KOPT-K1 (cell line): ENCODE data around the gene GTF2H2.
"Not testable (repeated sequence)": the region's sequence is repeated elsewhere in the genome, so short reads cannot be mapped to it uniquely, and the experiment has no call there.

Source experiments
- H3K27ac ChIP-seq: fragments of 200-600 bp; sonication (generic); 2 replicates; pipeline ENCODE4 v1.5.1; 2016; ENCODE audit warnings: antibody characterized with exemption, mild to moderate bottlenecking, low read depth, low read length; ENCODE audit not compliant: poor library complexity, severe bottlenecking
- H3K36me3 ChIP-seq: fragments of 200-600 bp; sonication (generic); 2 replicates; pipeline ENCODE4 v1.5.1; 2017; ENCODE audit warnings: antibody characterized with exemption, mild to moderate bottlenecking, low read length, moderate library complexity; ENCODE audit not compliant: insufficient read depth
- H3K9me3 ChIP-seq: fragments of 200-600 bp; sonication (generic); 2 replicates; pipeline ENCODE4 v1.5.1; 2017; ENCODE audit warnings: antibody characterized with exemption, low read length, mild to moderate bottlenecking; ENCODE audit not compliant: insufficient read depth, poor library complexity, severe bottlenecking

Gene GTF2H2

DNA sequence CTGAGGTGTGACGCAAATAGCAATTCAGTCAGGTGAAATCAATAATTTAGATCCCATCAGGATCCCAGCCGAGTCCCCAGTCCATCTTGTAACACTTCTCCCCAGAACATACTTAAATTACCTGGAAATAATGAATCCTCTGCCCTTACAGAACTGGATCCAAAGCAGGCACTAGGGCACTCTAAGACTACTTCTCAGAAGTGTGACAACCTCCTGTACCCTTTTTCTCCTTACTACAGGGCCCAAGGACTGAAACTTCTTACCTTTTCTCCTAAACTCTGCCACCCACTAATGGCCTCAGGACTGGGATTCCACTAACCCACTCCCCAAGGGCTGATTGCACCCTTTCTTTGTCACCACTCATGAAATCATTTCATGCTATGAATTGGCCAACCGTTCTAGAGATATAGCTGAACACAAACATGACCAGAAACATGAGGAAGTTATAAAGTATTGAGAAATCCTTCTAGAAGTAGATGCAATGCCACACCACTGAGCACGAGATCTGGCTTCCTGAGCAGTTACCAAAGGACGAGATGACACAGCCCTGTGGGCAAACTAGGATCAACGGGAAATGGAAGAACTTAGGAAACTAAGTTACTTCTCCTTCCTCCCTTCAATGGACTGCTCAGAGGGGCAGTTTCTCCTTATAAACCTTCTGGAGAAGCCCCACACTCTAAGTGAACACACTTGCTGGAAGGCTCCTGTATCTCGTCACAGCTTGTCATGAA, 36.3 kb downstream of the GTF2H2 start:
- H3K27ac ChIP-seq, H3K36me3 ChIP-seq, H3K9me3 ChIP-seq: not testable (repeated sequence)

GRCh38 chr5:71025289-71025953, 42.1 kb downstream of the GTF2H2 start, which contains the start of gene NAIP:
Gene NAIP, minus strand, starts transcription at chr5:71025339. Its CDS starts 12,424 bp downstream, at chr5:71012915.
- not testable (repeated sequence) for H3K27ac ChIP-seq, H3K9me3 ChIP-seq, H3K36me3 ChIP-seq

- H3K36me3 ChIP-seq, H3K9me3 ChIP-seq, H3K27ac ChIP-seq: not testable (repeated sequence)
Measured at GRCh38 chr5:71020643-71021042, 46.8 kb downstream of the GTF2H2 start.

DNA sequence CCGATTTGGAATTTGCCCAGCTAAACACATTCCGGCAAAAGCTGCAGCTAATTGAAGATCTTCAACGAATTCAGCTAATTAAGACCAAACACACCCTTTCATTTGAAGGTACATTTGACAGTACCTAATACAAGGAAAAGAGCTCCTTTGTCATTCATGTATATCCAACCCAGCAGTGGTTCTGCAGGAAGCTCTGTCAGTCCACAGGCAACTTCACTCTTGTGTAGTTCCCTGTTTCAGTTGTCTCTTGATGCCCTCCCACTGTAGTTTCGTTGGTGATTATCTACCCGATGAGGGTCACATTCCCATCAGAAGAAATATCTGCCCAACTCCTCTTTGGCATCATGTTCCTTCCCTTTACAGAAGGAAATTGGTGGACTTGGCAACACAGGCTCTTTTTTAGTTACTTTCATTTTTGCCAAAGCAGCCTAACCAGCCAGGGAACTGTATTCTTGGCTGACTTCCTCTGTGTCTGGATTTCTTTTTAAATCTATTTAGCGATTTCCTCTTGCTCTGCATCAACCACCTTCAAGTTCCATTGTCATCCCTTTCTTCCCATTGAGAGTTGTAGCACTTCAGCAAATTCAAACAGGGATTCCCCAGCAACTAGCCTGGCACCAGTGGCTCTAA, 49.0 kb downstream of the GTF2H2 start:
- not testable (repeated sequence) for H3K27ac ChIP-seq, H3K9me3 ChIP-seq, H3K36me3 ChIP-seq

DNA sequence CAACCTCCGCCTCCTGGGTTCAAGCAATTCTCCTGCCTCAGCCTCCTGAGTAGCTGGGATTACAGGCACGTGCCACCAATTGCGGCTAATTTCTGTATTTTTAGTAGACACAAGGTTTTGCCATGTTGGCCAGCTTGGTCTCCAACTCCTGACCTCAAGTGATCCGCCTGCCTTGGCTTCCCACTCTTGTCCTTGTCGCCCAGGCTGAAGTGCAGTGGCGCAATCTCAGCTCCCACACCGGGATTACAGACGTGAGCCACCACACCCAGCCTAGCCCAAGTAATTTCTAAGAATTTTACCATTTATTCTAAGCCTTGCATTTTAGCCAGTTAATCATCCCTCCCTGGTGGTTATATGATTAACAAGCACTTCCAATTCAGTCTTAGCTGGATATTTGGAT, 53.3 kb downstream of the GTF2H2 start:
- Histone ChIP-seq H3K27ac (no peak overlapping the region), H3K9me3 (no peaks in the 10 kb centered on the region), H3K36me3 (no peaks in the 10 kb centered on the region)

DNA sequence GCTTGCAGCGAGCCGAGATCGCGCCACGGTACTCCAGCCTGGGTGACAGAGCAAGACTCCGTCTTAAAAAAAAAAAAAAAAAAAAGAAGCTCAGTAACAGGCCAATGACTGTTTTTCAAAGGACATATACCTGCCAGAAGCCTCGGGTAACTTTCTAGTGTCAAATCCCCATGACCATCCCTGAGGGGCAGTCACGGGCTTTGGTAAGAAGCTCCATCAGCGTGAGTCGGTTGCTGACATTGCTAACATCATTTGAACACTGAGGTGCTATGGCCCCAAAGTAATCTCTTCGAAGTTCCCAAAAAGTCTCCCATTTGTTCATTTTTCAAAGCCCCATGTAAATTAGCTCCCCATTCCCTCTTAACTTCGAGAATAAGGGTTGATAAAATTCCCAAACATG, 53.9 kb downstream of the GTF2H2 start:
- H3K9me3 ChIP-seq, result no peaks in the 10 kb centered on the region
- H3K27ac ChIP-seq, result no peak overlapping the region
- H3K36me3 ChIP-seq, result no peaks in the 10 kb centered on the region

DNA sequence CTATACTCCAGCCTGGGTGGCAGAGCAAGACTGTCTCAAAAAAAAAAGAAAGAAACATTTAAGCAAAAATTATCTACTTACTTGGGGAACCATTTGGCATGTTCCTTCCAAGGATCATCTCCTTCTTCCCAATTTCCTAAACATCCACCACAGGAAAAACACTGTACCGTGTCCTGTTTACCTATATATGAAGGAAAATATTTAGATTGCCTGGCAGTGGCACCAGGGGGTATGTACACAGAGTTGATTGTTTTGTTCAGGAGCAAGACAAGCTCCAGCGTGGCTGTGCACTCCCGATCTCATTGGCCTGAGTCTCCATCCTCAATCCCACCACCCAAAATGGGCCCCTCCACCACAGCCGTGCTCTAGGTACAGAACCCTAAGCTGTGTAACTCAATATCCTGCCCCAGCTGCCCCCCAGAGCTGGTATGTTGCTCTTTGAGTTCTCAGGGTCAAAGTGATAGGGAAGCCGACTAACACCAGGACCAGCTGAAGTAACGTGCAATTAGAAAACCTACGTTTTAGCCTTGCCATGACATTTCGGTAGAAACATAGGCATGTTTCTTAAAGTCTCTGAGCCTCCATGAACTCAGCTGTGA, 56.2 kb downstream of the GTF2H2 start:
- H3K27ac ChIP-seq, result no peak overlapping the region
- no peaks in the 10 kb centered on the region for H3K36me3 ChIP-seq
- H3K9me3 ChIP-seq, result no peaks in the 10 kb centered on the region

- not testable (repeated sequence) for H3K36me3 ChIP-seq, H3K9me3 ChIP-seq, H3K27ac ChIP-seq
Measured at GRCh38 chr5:71006983-71007382, 60.5 kb downstream of the GTF2H2 start.
